CD4-positive, alpha-beta T cell (primary cell): ENCODE measurements around the gene MCU. TPM values are rescaled to one million over a fixed set of nuclear protein-coding genes. Genes with fewer than 3 reads are reported as not detected.

ENCODE experiments used
- ATAC-seq: fragments of 200-7000 bp; cut with Tn5 transposase; one replicate; pipeline ENCODE4 v1.10.0; 2022; ENCODE audit warnings: mild to moderate bottlenecking; ENCODE audit not compliant: poor library complexity
- CTCF ChIA-PET: fragments of 350-600 bp; sonication (Branson Sonifier 250); formaldehyde crosslinking; loops from one replicate; lab custom pipeline; 2021; ENCODE audit warnings: antibody characterized with exemption, inconsistent platforms; lab: Charles Lee
- POLR2A ChIA-PET: fragments of 350-600 bp; sonication (Branson Sonifier 250); formaldehyde crosslinking; loops from one replicate; lab custom pipeline; 2021; ENCODE audit warnings: antibody characterized with exemption, inconsistent platforms; lab: Charles Lee
- DNase-seq, 14 experiments: peaks; one replicate each; pipeline ENCODE4 v3.0.0-alpha.2; 2013 to 2020; ENCODE audit warnings: mixed read lengths in 2 of 14
- H3K27ac ChIP-seq, 2 donors: one replicate each; pipeline versions ENCODE4 v1.5.1 to v1.7.0; 2013; ENCODE audit warnings: low read length in 2 of 2, low read depth in 1 of 2, mild to moderate bottlenecking in 1 of 2
- H3K27me3 ChIP-seq, 2 experiments: 1 replicate in 1 of 2; 2 replicates in 1 of 2; pipeline versions ENCODE4 v1.6.1 to v1.7.0; 2013; ENCODE audit warnings: low read length in 2 of 2, control low read depth in 1 of 2, mild to moderate bottlenecking in 1 of 2, moderate library complexity in 1 of 2; ENCODE audit not compliant: insufficient read depth in 2 of 2, control insufficient read depth in 1 of 2
- H3K36me3 ChIP-seq: one replicate; pipeline ENCODE4 v1.6.1; 2013; ENCODE audit warnings: low read length, control low read depth; ENCODE audit not compliant: insufficient read depth
- H3K4me1 ChIP-seq: one replicate; pipeline ENCODE4 v1.6.1; 2013; ENCODE audit warnings: low read length, control low read depth; ENCODE audit not compliant: insufficient read depth
- H3K4me3 ChIP-seq: one replicate; pipeline ENCODE4 v1.5.1; 2013; ENCODE audit warnings: mild to moderate bottlenecking, low read length, moderate library complexity
- H3K9me3 ChIP-seq, 2 experiments: 1 replicate in 1 of 2; 2 replicates in 1 of 2; pipeline versions ENCODE4 v1.6.1 to v1.7.0; 2013; ENCODE audit warnings: low read length in 2 of 2, mild to moderate bottlenecking in 2 of 2, control low read depth in 1 of 2, moderate library complexity in 1 of 2; ENCODE audit not compliant: control insufficient read depth in 1 of 2, insufficient read depth in 1 of 2
- H3K27ac Mint-ChIP-seq: one replicate; pipeline ENCODE4 v1.8.0; 2020; ENCODE audit warnings: mixed read lengths
- H3K27me3 Mint-ChIP-seq: one replicate; pipeline ENCODE4 v1.8.0; 2021; ENCODE audit warnings: mixed read lengths
- H3K36me3 Mint-ChIP-seq: one replicate; pipeline ENCODE4 v1.8.0; 2021; ENCODE audit warnings: low read depth, mixed read lengths
- H3K4me1 Mint-ChIP-seq: one replicate; pipeline ENCODE4 v1.8.0; 2021; ENCODE audit warnings: low read depth, mixed read lengths
- H3K4me3 Mint-ChIP-seq: one replicate; pipeline ENCODE4 v1.8.0; 2020; ENCODE audit warnings: mild to moderate bottlenecking, mixed read lengths
- H3K9me3 Mint-ChIP-seq: one replicate; pipeline ENCODE4 v1.8.0; 2020; ENCODE audit warnings: mixed read lengths
- CTCF ChIP-seq: fragments of 200-600 bp; IDR thresholded peaks from one replicate; pipeline ENCODE4 v1.8.0; 2022; ENCODE audit warnings: antibody characterized with exemption, mild to moderate bottlenecking
- intact Hi-C, 2 experiments: fragments of 100-400 bp; cut with DNase I in 1 of 2; cut with micrococcal nuclease in 1 of 2; formaldehyde crosslinking; loops; one replicate each; pipeline versions ENCODE4 v1.15.1 to v1.9.0; 2023 to 2025; cut with DNase I, micrococcal nuclease
- total RNA-seq, 174 experiments: library from RNA in 2 of 174; stranded (reverse) in 2 of 174; gene quantifications; one replicate each; pipeline ENCODE4 v1.2.3 and lab custom pipeline; 2021 to 2026

The MCU gene
- total RNA-seq, 2 experiments from 2014 or later, result 10.3 to 12.0 TPM

- ChIA-PET POLR2A (no interaction called here), CTCF (interaction anchor here (1.4 kb wide), 1 partner anchor 9 kb away, joined by 5 read pairs; no protein-coding TSS in a partner anchor)
- Mint-ChIP-seq H3K27me3 (no peaks in the 10 kb centered on the region), H3K27ac (no peak overlapping the region), H3K36me3 (peaks cover 39% of the 10 kb centered on the region), H3K4me1 (no peaks in the 10 kb centered on the region), H3K9me3 (no peaks in the 10 kb centered on the region), H3K4me3 (no peak overlapping the region)
- no peaks in the 10 kb centered on the region for H3K27me3 ChIP-seq
- H3K9me3 ChIP-seq, result no peaks in the 10 kb centered on the region
- ATAC-seq, result no peak
- DNase-seq, result no peak
- H3K27ac ChIP-seq, result no peak overlapping the region
- H3K4me3 ChIP-seq, result no peak overlapping the region
- H3K4me1 ChIP-seq, result no peaks in the 10 kb centered on the region
- intact Hi-C loops, result no loop called here
- no peak for TF ChIP-seq CTCF
- peaks cover 9% of the 10 kb centered on the region for H3K36me3 ChIP-seq
Observed at GRCh38 chr10:72719941-72720592, 28.1 kb downstream of the MCU start.

DNA sequence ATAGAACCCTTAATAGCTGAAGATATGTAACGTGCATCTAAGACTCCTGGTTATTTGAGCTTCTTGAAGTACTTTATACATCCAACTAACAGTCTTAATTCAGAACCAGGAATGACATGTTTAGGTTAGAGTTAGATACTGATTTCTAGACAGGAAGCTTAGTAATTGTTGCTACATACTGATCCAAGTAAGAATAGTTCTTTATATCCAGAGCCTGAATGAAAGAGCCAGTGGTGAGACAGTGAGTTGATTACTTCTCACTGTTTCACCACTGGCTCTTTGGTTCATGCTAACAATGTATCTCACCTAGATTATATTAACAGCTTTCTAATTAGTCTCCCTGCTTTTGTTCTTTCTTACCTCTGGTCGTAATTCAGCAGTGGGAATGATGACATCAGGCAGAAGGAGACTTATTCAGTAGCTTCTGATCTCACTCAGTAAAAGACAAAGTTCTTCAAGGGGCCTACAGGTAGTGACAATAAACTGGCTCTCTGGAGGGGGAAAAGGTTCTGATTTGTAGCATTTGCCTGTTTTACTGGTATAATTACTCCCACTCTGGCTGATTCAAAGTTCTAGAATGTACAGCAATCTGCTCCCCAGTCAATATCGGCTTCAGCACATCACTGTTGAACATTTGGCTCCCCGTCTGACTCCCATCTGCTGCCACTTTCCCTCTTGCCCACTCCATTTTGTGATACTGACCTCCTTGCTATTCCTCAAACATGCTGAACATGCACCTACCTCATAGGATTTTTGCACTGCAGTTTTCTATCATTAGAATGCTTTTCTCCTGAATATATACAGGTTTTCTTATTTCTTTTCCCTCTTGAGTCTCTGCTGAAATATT lies 29.1 kb downstream of the MCU start:
- H3K27me3 ChIP-seq, result no peaks in the 10 kb centered on the region
- H3K4me3 ChIP-seq, result no peak overlapping the region
- no peaks in the 10 kb centered on the region for H3K9me3 ChIP-seq
- POLR2A ChIA-PET, result no interaction called here
- H3K27ac ChIP-seq, result no peak overlapping the region
- CTCF ChIA-PET, result interaction anchor here (1.4 kb wide), 1 partner anchor 8 kb away, joined by 5 read pairs; no protein-coding TSS in a partner anchor
- TF ChIP-seq CTCF, result no peak
- Mint-ChIP-seq H3K27me3 (no peaks in the 10 kb centered on the region), H3K4me3 (no peak overlapping the region), H3K9me3 (no peaks in the 10 kb centered on the region), H3K4me1 (no peaks in the 10 kb centered on the region), H3K27ac (no peak overlapping the region), H3K36me3 (peaks cover 30% of the 10 kb centered on the region)
- peaks cover 4% of the 10 kb centered on the region for H3K36me3 ChIP-seq
- no peaks in the 10 kb centered on the region for H3K4me1 ChIP-seq
- DNase-seq (no peak), ATAC-seq (no peak)
- intact Hi-C loops, result no loop called here

- H3K36me3 Mint-ChIP-seq, result peaks cover 4% of the 10 kb centered on the region
- CTCF ChIA-PET, result no interaction called here
- no peak overlapping the region for H3K4me3 Mint-ChIP-seq
- ATAC-seq, result no peak
- H3K9me3 Mint-ChIP-seq, result no peaks in the 10 kb centered on the region
- no peaks in the 10 kb centered on the region for H3K27me3 Mint-ChIP-seq
- peaks cover 13% of the 10 kb centered on the region for H3K4me1 Mint-ChIP-seq
- no peak overlapping the region for H3K4me3 ChIP-seq
- POLR2A ChIA-PET, result no interaction called here
- no peaks in the 10 kb centered on the region for H3K36me3 ChIP-seq
- H3K4me1 ChIP-seq, result no peaks in the 10 kb centered on the region
- no peaks in the 10 kb centered on the region for H3K9me3 ChIP-seq
- intact Hi-C loops, result no loop called here
- no peak overlapping the region for H3K27ac ChIP-seq
- H3K27ac Mint-ChIP-seq, result no peak overlapping the region
- H3K27me3 ChIP-seq, result no peaks in the 10 kb centered on the region
- no peak for TF ChIP-seq CTCF
- no peak for DNase-seq
Observed at GRCh38 chr10:72727130-72727529, 35.2 kb downstream of the MCU start.
